ENCODE measurements around the gene HDAC10.

GRCh38 chr22:50236731-50237409 lies 14.2 kb downstream of the HDAC10 start:
- TF ChIP-seq POLR2AphosphoS5 (IDR thresholded peaks at IDR 0.05; ENCODE audit: borderline replicate concordance, low read depth, low read length) (no peak), EZH2 (IDR thresholded peaks at IDR 0.05) (no peak)
